ENCODE measurements around the gene RAPGEF2.

GRCh38 chr4:159086606-159087005 is 16.3 kb upstream of the RAPGEF2 start:
- no peak for TF ChIP-seq CTCF (IDR thresholded peaks at IDR 0.05)
- no peak for TF ChIP-seq POLR2A (IDR thresholded peaks at IDR 0.05)
